CD4-positive, alpha-beta T cell treated with Interleukin-2 at 100 ng/mL for 4 hours (primary cell): Measurements from ENCODE around the gene TMPRSS2.

Experiments used
- DNase-seq: peaks from one replicate; pipeline ENCODE4 v3.0.0-alpha.2; 2020; ENCODE audit warnings: low spot score

Gene TMPRSS2

GRCh38 chr21:41447356-41447755 lies 60.6 kb downstream of the TMPRSS2 start:
- DNase-seq: no peak

GRCh38 chr21:41446586-41446985 lies 61.4 kb downstream of the TMPRSS2 start:
- no peak for DNase-seq

DNA sequence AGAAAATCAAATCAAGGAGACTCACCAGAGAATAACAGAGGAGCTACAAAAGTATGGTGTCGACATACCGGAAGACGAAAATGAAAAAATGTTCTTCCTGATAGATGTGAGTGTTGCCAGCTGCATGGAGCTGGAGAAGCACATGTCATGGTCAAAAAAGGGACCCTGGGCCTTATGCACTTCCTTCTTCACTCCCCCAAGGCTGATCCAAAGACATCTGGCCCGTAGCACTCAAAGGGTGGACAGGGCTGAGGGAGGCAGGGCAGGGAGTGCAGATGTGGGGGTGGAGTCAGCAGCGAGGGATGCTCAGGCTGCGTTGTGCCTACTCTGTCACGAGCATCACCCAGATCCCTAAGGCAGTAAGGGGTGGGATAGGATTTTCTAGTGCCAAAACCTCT lies 62.5 kb downstream of the TMPRSS2 start:
- no peak for DNase-seq

DNA sequence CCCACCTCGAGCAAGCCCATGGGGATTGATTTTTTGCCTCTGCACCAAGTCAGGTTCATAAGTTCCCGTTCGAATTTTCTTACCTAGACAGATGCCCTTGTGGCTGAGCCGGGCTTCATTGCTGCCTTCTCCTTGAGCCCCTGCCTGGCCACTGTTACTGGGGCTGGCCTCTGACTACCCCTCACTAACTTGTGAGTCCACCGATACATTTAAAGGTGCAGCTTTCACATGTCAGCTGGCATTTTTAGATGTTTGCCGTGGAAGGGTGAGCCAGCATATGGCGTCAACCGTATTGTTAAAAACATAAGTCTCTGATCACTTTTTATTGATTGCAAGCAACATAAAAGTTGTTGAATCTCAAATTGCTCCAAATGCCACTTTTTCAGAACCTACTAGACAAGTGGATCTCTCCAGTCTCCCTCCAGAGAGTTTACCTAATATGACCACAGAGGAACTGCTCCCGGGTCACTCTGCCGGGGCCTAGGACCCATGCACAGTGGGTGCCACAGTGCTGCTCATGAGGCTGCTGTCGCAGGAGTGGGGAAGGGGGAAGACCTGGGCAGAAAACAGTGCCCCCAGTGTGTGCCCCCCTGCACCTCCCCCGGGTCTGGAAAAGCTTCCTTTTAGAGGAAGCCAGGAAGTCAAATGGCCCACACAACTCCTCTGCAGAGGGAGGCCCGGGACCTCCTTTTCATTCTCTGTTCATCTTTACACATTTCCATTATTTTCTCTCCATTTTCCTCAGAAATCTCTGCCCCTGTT lies 63.1 kb downstream of the TMPRSS2 start:
- DNase-seq: no peak

- DNase-seq: no peak
Measured at GRCh38 chr21:41443562-41443961, 64.4 kb downstream of the TMPRSS2 start.

DNA sequence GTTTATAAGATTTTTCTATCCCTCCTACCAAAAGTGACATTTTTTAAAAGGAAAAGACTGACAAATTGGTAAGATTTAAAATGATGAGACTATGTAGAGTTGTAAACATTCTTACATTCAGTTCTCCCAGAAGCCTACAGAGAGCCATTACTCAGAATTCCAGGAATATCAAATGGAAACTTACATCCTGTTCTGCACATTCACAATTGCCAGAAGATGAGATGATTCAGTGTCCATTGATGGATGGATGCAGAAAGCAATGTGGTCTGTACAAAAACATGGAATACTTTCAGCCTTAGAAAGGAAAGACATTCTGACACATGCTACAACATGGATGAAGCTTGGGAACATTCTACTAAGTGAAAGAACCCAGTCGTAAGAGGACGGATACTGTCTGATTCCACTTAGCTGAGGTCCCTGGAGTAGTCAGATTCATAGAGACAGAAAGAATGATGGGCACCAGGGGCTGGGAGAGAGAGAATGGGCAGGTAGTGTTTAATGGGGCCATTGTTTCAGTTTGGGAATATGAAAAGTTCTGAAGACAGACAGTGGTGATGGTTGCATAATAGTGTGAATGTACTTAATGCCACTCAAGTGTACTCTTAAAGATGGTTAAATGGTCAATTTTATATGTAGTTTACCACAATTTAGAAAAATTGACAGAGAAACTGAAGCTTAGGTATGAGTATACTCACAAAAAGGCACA lies 65.3 kb downstream of the TMPRSS2 start:
- no peak for DNase-seq

DNA sequence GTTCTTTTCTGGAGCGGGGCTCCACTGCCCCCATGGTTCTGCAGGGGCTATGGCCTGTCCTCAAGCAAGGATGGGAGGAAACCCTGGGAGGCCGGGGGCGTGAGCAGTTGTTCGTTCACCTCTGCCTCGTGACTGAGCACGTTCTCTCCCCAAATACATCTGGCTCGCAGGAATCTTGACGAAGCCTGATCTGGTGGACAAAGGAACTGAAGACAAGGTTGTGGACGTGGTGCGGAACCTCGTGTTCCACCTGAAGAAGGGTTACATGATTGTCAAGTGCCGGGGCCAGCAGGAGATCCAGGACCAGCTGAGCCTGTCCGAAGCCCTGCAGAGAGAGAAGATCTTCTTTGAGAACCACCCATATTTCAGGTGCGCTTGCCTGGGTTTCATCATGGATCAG lies 66.4 kb downstream of the TMPRSS2 start:
- no peak for DNase-seq

- DNase-seq: no peak
Measured at GRCh38 chr21:41439248-41439647, 68.7 kb downstream of the TMPRSS2 start.

GRCh38 chr21:41438425-41439113 lies 69.4 kb downstream of the TMPRSS2 start:
- no peak for DNase-seq

- DNase-seq: no peak
Measured at GRCh38 chr21:41437729-41438128, 70.2 kb downstream of the TMPRSS2 start.

DNA sequence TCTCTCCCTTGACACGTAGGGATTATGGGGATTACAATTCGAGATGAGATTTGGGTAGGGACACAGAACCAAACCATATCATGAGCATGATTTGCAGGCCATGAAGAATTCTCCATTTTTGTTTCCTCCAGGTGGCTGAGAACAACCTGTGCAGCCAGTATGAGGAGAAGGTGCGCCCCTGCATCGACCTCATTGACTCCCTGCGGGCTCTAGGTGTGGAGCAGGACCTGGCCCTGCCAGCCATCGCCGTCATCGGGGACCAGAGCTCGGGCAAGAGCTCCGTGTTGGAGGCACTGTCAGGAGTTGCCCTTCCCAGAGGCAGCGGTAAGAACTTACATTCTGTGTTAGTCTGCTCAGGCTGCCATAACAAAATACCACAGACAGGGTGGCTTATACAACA lies 72.3 kb downstream of the TMPRSS2 start:
- no peak for DNase-seq

DNA sequence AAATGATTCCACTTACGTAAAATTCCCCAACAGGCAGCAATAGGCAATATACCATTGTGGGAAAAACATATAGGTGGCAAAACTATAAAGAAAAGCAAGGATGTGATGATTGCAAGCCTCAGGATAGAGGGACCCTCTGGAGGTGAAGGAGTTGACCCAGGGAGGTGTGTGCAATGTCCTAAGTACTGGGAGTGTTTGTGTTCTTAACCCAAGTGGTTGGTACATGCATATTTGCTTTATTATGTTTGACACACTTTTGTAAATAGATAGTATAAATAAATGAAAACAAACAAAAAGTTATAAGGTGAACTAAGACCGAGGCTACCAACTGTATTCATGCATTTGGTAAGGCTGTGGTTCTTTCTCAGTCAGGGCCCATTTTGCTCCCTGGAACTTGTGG lies 74.4 kb downstream of the TMPRSS2 start:
- DNase-seq: no peak

GRCh38 chr21:41432562-41433460 lies 75.1 kb downstream of the TMPRSS2 start:
- no peak for DNase-seq

DNA sequence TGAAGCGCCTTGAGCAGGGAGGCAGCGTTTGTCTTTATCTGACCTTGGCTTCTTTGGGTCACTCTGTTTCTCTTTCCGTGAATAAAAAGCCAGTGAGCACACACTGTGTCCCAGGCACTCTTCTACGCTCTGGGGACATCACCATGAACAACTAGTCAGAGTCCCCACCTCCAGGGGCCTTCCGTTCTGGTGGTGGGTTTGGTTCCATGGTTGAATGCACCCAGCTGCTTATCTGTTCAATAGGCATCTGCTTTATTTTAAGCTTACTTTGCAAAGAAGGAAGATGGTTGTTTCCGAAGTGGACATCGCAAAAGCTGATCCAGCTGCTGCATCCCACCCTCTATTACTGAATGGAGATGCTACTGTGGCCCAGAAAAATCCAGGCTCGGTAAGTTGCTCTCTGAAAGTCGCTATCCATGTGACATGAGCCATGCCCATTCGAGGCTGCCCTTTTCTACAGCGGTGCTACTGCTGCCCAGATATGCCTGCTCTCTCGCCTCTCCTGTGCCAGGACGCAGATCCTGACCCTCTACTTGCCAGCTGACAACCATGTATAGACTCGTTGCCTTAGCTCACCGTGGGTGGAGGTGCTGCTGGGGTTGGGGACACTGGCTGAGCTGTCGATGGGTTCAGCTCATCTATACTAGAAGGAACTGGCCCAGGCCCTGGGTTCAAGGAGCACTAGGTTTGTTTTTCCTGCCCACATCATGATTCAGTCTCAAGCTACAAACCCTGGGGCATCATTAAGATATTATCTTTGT lies 76.0 kb downstream of the TMPRSS2 start:
- DNase-seq: no peak

DNA sequence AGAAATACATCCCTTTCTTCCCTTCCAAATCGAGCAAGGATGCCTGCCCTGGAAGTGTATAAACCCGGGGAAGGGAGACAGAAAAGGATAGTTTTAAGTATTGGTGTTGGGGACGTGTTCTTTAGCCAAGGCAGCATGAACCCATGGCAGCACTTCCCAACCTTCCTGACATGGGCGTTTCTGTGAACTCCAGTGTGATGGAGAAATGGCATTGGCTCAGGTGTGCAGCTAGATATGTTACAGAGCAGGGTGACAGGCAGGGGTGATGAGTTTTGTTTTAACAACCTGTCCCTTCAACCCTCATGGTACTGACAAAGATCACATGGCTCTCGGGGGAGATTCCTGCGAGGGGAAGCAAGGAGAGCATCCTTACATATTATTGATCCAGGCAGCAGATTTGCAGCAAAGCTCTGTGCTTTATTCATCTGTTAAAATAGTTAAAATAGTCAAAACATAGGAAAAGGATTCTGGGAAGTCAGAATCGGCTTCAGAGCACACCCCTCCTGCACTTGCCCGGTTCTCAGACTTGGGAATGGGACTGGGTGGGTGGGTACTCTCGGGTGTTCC lies 78.0 kb downstream of the TMPRSS2 start:
- no peak for DNase-seq

- DNase-seq: no peak
Measured at GRCh38 chr21:41429305-41429704, 78.7 kb downstream of the TMPRSS2 start.

- no peak for DNase-seq
Measured at GRCh38 chr21:41428847-41429246, 79.1 kb downstream of the TMPRSS2 start.

- no peak for DNase-seq
Measured at GRCh38 chr21:41428311-41428710, 79.6 kb downstream of the TMPRSS2 start.

- no peak for DNase-seq
Measured at GRCh38 chr21:41427556-41427955, 80.4 kb downstream of the TMPRSS2 start.

DNA sequence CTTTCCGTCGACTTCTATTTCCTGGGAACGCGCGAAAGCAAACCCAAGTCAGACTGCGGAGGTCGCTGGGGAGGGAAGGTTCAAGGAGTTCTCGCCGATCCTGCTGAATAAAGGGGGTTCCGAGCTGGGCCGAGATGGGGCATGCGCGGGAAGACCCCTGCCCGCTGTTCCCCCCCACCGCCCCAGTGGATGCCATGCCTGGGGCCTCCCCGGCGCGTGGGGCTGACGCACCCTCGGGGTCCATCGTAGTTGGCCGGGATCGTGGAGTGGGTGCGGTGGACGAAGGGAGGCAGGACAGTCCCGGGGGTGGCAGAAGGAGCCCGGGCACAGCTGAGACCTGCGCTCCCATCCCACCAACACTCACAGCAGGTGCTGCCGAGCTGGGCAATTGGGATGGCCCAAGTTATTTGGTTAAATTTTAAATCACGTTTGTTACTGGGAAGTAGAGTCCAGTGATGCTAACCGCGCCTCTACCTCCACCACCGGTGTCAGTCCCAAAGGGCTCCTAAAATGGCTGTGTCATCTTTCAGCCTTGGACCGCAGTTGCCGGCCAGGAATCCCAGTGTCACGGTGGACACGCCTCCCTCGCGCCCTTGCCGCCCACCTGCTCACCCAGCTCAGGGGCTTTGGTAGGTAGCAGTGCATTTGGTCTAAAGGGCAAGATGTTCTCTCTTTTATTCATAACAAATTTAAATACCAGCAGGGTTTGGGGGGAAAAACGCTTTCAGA lies 81.1 kb downstream of the TMPRSS2 start:
- DNase-seq: no peak
